K562 (cell line): ENCODE results near the gene MYCBP. TPM values are rescaled to one million over a fixed set of nuclear protein-coding genes. Genes with fewer than 3 reads are reported as not detected.

Experiments
- CEBPB ChIP-seq: fragments of 450-650 bp; IDR thresholded peaks from 2 replicates; pipeline ENCODE4 v1.6.1; 2016; ENCODE audit warnings: missing genetic modification characterization, missing compliant biosample characterization
- CHD1 ChIP-seq: fragments of 200-600 bp; sonication (generic); IDR thresholded peaks from one replicate; pipeline ENCODE4 v1.6.1; 2012; ENCODE audit warnings: mild to moderate bottlenecking, moderate library complexity, low read length, inconsistent platforms
- DLX4 ChIP-seq: fragments of 250-450 bp; sonication (Bioruptor Pico); IDR thresholded peaks from 2 replicates; pipeline ENCODE4 v1.6.1; 2021; ENCODE audit warnings: mild to moderate bottlenecking
- GTF2B ChIP-seq: IDR thresholded peaks from 2 replicates; pipeline ENCODE4 v1.6.1; 2011; ENCODE audit not compliant: insufficient read length; ENCODE audit errors: extremely low read depth
- HMG20A ChIP-seq: fragments of 450-650 bp; formaldehyde crosslinking; conservative IDR thresholded peaks from 2 replicates; pipeline ENCODE4 v1.4.0; 2020; ENCODE audit warnings: mild to moderate bottlenecking, mixed read lengths
- LARP7 ChIP-seq: fragments of 450-650 bp; IDR thresholded peaks from 2 replicates; pipeline ENCODE4 v1.6.1; 2016
- NR1H2 ChIP-seq: sonication (generic); formaldehyde crosslinking; IDR thresholded peaks from 2 replicates; pipeline ENCODE4 v1.4.0; 2020; ENCODE audit warnings: mild to moderate bottlenecking, missing genetic modification reagents
- PML ChIP-seq: IDR thresholded peaks from 2 replicates; pipeline ENCODE4 v1.6.1; 2012; ENCODE audit warnings: low read length, inconsistent platforms
- POLR2AphosphoS5 ChIP-seq: IDR thresholded peaks from 2 replicates; pipeline ENCODE4 v1.6.1; 2011; ENCODE audit warnings: mild to moderate bottlenecking, low read depth, low read length, moderate library complexity; ENCODE audit not compliant: control insufficient read depth, insufficient read depth
- POLR2G ChIP-seq: fragments of 200-400 bp; formaldehyde crosslinking; IDR thresholded peaks from 2 replicates; pipeline ENCODE4 v1.6.1; 2017; ENCODE audit warnings: low read depth, mild to moderate bottlenecking, antibody characterized with exemption, low read length, moderate library complexity
- RAD21 ChIP-seq, 2 experiments: fragments of 250-450 bp in 1 of 2; fragments of 450-650 bp in 1 of 2; sonication (Bioruptor Pico) in 1 of 2; formaldehyde crosslinking in 1 of 2; IDR thresholded peaks in 1 of 2; conservative IDR thresholded peaks in 1 of 2; 2 replicates each; pipeline versions ENCODE4 v1.4.0 to v1.8.0; 2020 to 2022; ENCODE audit warnings: mild to moderate bottlenecking in 2 of 2, moderate library complexity in 1 of 2
- SMAD2 ChIP-seq: fragments of 150-350 bp; IDR thresholded peaks from 2 replicates; pipeline ENCODE4 v1.6.1; 2014; ENCODE audit warnings: low read depth, mild to moderate bottlenecking, low read length
- SP1 ChIP-seq: sonication (generic); formaldehyde crosslinking; IDR thresholded peaks from 2 replicates; pipeline ENCODE4 v1.8.1; 2022; ENCODE audit warnings: mild to moderate bottlenecking, missing genetic modification reagents
- TAF9B ChIP-seq: fragments of 450-650 bp; IDR thresholded peaks from 2 replicates; pipeline ENCODE4 v1.6.1; 2018; ENCODE audit warnings: mild to moderate bottlenecking; ENCODE audit not compliant: partially characterized antibody
- USF1 ChIP-seq: sonication (generic); formaldehyde crosslinking; IDR thresholded peaks from 2 replicates; pipeline ENCODE4 v1.9.0; 2022; ENCODE audit warnings: mild to moderate bottlenecking, missing genetic modification reagents
- XRCC4 ChIP-seq: IDR thresholded peaks from one replicate; pipeline ENCODE4 v1.6.1; 2011; ENCODE audit not compliant: insufficient read depth, insufficient read length; ENCODE audit errors: extremely low read depth
- ZBED1 ChIP-seq: IDR thresholded peaks from 2 replicates; pipeline ENCODE4 v1.6.1; 2014
- ZBTB5 ChIP-seq: fragments of 450-650 bp; IDR thresholded peaks from 2 replicates; pipeline ENCODE4 v1.6.1; 2017; ENCODE audit warnings: antibody characterized with exemption
- ZFP1 ChIP-seq: fragments of 450-650 bp; formaldehyde crosslinking; IDR thresholded peaks from 2 replicates; pipeline ENCODE4 v1.4.0; 2020; ENCODE audit warnings: mild to moderate bottlenecking, mixed read lengths
- ZNF12 ChIP-seq: sonication (generic); formaldehyde crosslinking; IDR thresholded peaks from 2 replicates; pipeline ENCODE4 v1.4.0; 2020; ENCODE audit warnings: mild to moderate bottlenecking, missing genetic modification reagents
- ZNF224 ChIP-seq: sonication (generic); formaldehyde crosslinking; IDR thresholded peaks from 2 replicates; pipeline ENCODE4 v1.8.0; 2022; ENCODE audit warnings: mild to moderate bottlenecking, missing genetic modification reagents
- ZNF232 ChIP-seq: sonication (generic); formaldehyde crosslinking; IDR thresholded peaks from 2 replicates; pipeline ENCODE4 v1.8.0; 2022; ENCODE audit warnings: mild to moderate bottlenecking, missing genetic modification reagents
- ZNF586 ChIP-seq: fragments of 450-650 bp; formaldehyde crosslinking; conservative IDR thresholded peaks from 2 replicates; pipeline ENCODE4 v1.4.0; 2020; ENCODE audit warnings: mild to moderate bottlenecking, moderate library complexity
- ZNF655 ChIP-seq: fragments of 250-450 bp; sonication (Bioruptor Pico); IDR thresholded peaks from 2 replicates; pipeline ENCODE4 v1.5.0; 2021
- polyA plus RNA-seq, 8 experiments: library from polyadenylated mRNA; depleted of rRNA in 4 of 8; stranded (reverse) in 5 of 8; unstranded in 3 of 8; fragments of >200 nt; fragmentation: Nextera tagmentation in 2 of 8; fragmentation: Illumina TruSeq in 1 of 8; extraction: Ambion mirVana in 2 of 8; extraction: Trizol in 1 of 8; gene quantifications; 2 replicates each; pipeline versions ENCODE4 v1.2.1 to v1.2.3, GENCODE V29; 2011 to 2014; ENCODE audit warnings: inconsistent platforms in 1 of 8, missing spikeins in 1 of 8
- total RNA-seq, 7 experiments: library from RNA; depleted of rRNA in 6 of 7; stranded (reverse); fragments of >200 nt in 6 of 7; fragmentation: Illumina TruSeq in 2 of 7; extraction: Trizol in 2 of 7; gene quantifications; 2 replicates each; pipeline versions ENCODE4 v1.2.1 to v1.2.3, GENCODE V29; 2011 to 2021; ENCODE audit warnings: low replicate concordance in 1 of 7

Gene MYCBP
- total and polyA plus RNA-seq, 9 of the 15 experiments (the other 6 are each of a cell fraction or from before 2014, with no cell fraction given), result 32.3 to 253 (median 72.9) TPM

- TF ChIP-seq ZNF655 (CRISPR knock-in tag), result no peak
- no peak for TF ChIP-seq ZBTB5
- no peak for TF ChIP-seq CEBPB (tag)
- no peak for TF ChIP-seq TAF9B
- TF ChIP-seq CHD1, result no peak
- TF ChIP-seq ZBED1, result no peak
- no peak for TF ChIP-seq ZNF232 (CRISPR knock-in tag)
- no peak for TF ChIP-seq DLX4 (CRISPR knock-in tag)
- no peak for TF ChIP-seq ZNF224 (CRISPR knock-in tag)
- no peak for TF ChIP-seq GTF2B
- no peak for TF ChIP-seq ZNF12
- TF ChIP-seq RAD21 (CRISPR knock-in tag; conservative IDR thresholded peaks at IDR 0.05 in 1 of 2, IDR thresholded peaks at IDR 0.05 in 1 of 2), result no peak
- no peak; the same call in 1 of the 2 replicates for TF ChIP-seq PML
- TF ChIP-seq POLR2AphosphoS5, result peak; percentile 54; the same call in 1 of the 2 replicates
- TF ChIP-seq SMAD2, result no peak
- TF ChIP-seq SP1, result peak; percentile 85
- no peak for TF ChIP-seq XRCC4
- no peak for TF ChIP-seq LARP7
- 0 out of 2 replicates have a peak, but pooled peaks have one; percentile 85 for TF ChIP-seq NR1H2 (CRISPR knock-in tag)
- TF ChIP-seq ZFP1 (CRISPR knock-in tag), result no peak
- no peak for TF ChIP-seq ZNF586 (CRISPR knock-in tag)
- TF ChIP-seq HMG20A, result no peak
- TF ChIP-seq POLR2G, result peak; percentile 81
- TF ChIP-seq USF1 (CRISPR knock-in tag), result no peak
These were observed at the start of gene MYCBP (continued) for GRCh38 chr1:38873027-38873969.
